ENCODE data around the gene SLC39A9.

Gene SLC39A9

DNA sequence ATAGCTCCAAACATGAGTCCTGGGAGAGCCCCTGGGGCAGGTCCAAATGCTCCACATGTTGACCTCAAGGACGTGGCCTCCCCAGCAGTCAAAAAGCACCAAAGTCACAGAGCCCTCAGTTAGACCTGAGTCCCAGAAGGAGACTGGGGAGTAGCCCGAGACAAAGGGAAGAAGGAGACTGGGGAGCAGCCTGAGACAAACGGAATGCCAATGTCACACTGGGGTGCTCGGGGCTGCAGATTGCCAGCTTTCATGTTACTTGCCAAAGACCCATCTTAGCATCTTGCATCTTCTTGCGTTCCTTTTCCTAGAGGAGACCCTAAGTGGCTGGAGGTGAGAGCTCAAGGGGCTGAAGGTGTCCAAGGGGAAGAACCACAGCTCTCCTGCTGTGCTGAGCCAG lies 100.9 kb downstream of the SLC39A9 start:
- in situ Hi-C loops (cut with MboI; ENCODE audit: low sequenced_read_pairs, unreplicated experiment), result no loop called here
- no peak for TF ChIP-seq CTCF (IDR thresholded peaks at IDR 0.05; ENCODE audit: borderline replicate concordance, control extremely low read depth, extremely low read depth, insufficient read depth, missing control alignments)
- DNase-seq (ENCODE audit: low spot score), result no peak

- in situ Hi-C loops (cut with MboI; ENCODE audit: low sequenced_read_pairs, unreplicated experiment), result no loop called here
- TF ChIP-seq CTCF (IDR thresholded peaks at IDR 0.05; ENCODE audit: borderline replicate concordance, control extremely low read depth, extremely low read depth, insufficient read depth, missing control alignments), result no peak
- DNase-seq (ENCODE audit: low spot score), result no peak
These were observed 101.6 kb downstream of the SLC39A9 start for GRCh38 chr14:69500096-69500495.

GRCh38 chr14:69500736-69501135 lies 102.2 kb downstream of the SLC39A9 start:
- TF ChIP-seq CTCF (IDR thresholded peaks at IDR 0.05; ENCODE audit: borderline replicate concordance, control extremely low read depth, extremely low read depth, insufficient read depth, missing control alignments), result no peak
- no peak for DNase-seq (ENCODE audit: low spot score)
- in situ Hi-C loops (cut with MboI; ENCODE audit: low sequenced_read_pairs, unreplicated experiment), result no loop called here

- TF ChIP-seq CTCF (IDR thresholded peaks at IDR 0.05; ENCODE audit: borderline replicate concordance, control extremely low read depth, extremely low read depth, insufficient read depth, missing control alignments), result no peak
- DNase-seq (ENCODE audit: low spot score), result no peak
- in situ Hi-C loops (cut with MboI; ENCODE audit: low sequenced_read_pairs, unreplicated experiment), result no loop called here
These were observed 102.9 kb downstream of the SLC39A9 start for GRCh38 chr14:69501423-69501838.

GRCh38 chr14:69504775-69505174 lies 106.3 kb downstream of the SLC39A9 start:
- no peak for TF ChIP-seq CTCF (IDR thresholded peaks at IDR 0.05; ENCODE audit: borderline replicate concordance, control extremely low read depth, extremely low read depth, insufficient read depth, missing control alignments)
- in situ Hi-C loops (cut with MboI; ENCODE audit: low sequenced_read_pairs, unreplicated experiment), result no loop called here
- DNase-seq (ENCODE audit: low spot score), result no peak

DNA sequence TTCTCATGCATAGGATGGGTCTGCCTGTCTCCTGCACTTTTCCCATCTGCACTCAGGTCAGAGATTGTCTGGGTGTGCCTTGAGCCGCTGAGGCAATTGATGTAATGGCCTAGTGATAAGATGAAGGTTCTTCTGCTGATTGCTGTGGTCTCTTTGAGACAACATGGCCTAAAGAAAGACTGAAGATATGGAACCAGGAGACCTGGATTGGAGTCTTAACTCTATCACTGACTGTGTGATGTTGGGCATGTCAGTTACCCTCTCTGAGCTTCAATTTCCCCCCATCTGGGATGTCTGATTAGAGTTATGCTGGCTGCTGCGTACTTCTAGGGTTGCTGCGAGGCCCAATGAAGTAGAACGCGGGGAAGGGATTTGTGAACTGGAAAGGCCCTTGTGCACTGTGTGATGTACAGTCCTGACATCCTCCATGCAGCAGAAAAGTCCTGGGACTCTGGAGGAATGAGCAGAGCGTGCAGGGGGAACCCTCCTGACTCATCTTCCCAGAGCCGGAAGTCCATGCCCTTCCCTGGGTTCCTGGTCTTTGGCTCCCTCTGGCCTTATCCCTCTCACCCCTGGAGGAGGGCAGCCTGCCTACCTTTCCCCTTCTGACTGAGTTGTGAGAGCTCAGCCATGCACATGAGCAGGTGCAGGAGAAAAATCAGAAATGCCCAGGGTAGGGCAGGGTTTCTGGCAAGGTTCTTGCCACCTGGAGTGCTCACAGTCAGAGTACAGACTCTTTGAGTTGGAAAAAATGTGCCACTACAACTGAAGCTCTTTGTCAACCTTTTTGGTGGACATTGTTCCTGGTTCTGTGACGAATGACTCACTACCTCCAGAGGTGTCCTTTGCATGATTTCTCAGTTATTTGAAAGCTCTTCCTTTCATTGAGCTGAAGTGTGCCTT lies 107.1 kb downstream of the SLC39A9 start:
- in situ Hi-C loops (cut with MboI; ENCODE audit: low sequenced_read_pairs, unreplicated experiment), result no loop called here
- DNase-seq (ENCODE audit: low spot score), result no peak
- no peak for TF ChIP-seq CTCF (IDR thresholded peaks at IDR 0.05; ENCODE audit: borderline replicate concordance, control extremely low read depth, extremely low read depth, insufficient read depth, missing control alignments)
